SK-N-SH treated with all-trans-retinoic acid at 6 μM for 48 hours (cell line): ENCODE data around the gene SHE.

Experiments
- ATAC-seq: fragments of 200-7000 bp; cut with Tn5 transposase; 3 replicates; pipeline ENCODE4 v1.9.1; 2020; ENCODE audit warnings: mild to moderate bottlenecking, moderate library complexity
- ARNTL ChIP-seq: fragments of 450-650 bp; formaldehyde crosslinking; IDR thresholded peaks from 2 replicates; pipeline ENCODE4 v1.5.0; 2020; ENCODE audit warnings: low read depth, mild to moderate bottlenecking, moderate library complexity, borderline replicate concordance
- BACH2 ChIP-seq: fragments of 250-450 bp; sonication (Bioruptor Pico); IDR thresholded peaks from 2 replicates; pipeline ENCODE4 v1.9.0; 2021; ENCODE audit warnings: mild to moderate bottlenecking, borderline replicate concordance
- ISL1 ChIP-seq: fragments of 250-450 bp; sonication (Bioruptor Pico); IDR thresholded peaks from 2 replicates; pipeline ENCODE4 v2.1.2; 2022; ENCODE audit warnings: mild to moderate bottlenecking, moderate library complexity
- OSR1 ChIP-seq: fragments of 250-450 bp; sonication (Bioruptor Pico); IDR thresholded peaks from 2 replicates; pipeline ENCODE4 v1.8.0; 2022; ENCODE audit warnings: moderate library complexity, mild to moderate bottlenecking, inconsistent platforms
- PPARA ChIP-seq: fragments of 250-450 bp; sonication (Bioruptor Pico); IDR thresholded peaks from 2 replicates; pipeline ENCODE4 v1.5.0; 2020; ENCODE audit warnings: mild to moderate bottlenecking, borderline replicate concordance
- SNAI2 ChIP-seq: fragments of 250-450 bp; sonication (Bioruptor Pico); IDR thresholded peaks from 2 replicates; pipeline ENCODE4 v1.5.0; 2020; ENCODE audit warnings: mild to moderate bottlenecking, moderate library complexity
- TOX ChIP-seq: fragments of 250-450 bp; sonication (Bioruptor Pico); IDR thresholded peaks from 2 replicates; pipeline ENCODE4 v1.8.0; 2021; ENCODE audit warnings: mild to moderate bottlenecking, moderate library complexity, borderline replicate concordance
- ZC3H10 ChIP-seq: fragments of 250-450 bp; sonication (Bioruptor Pico); IDR thresholded peaks from 2 replicates; pipeline ENCODE4 v1.5.1; 2021; ENCODE audit warnings: mild to moderate bottlenecking, moderate library complexity
- ZFP30 ChIP-seq: fragments of 450-650 bp; formaldehyde crosslinking; IDR thresholded peaks from 2 replicates; pipeline ENCODE4 v1.5.0; 2022; ENCODE audit warnings: mild to moderate bottlenecking, moderate library complexity
- ZNF70 ChIP-seq: fragments of 450-650 bp; formaldehyde crosslinking; IDR thresholded peaks from 2 replicates; pipeline ENCODE4 v1.5.0; 2020; ENCODE audit warnings: mild to moderate bottlenecking, moderate library complexity
- TF ChIP-seq, protein P1 (sequence below): fragments of 250-450 bp; sonication (Bioruptor Pico); IDR thresholded peaks from 2 replicates; pipeline ENCODE4 v1.8.0; 2021; ENCODE audit warnings: low read depth, mild to moderate bottlenecking, moderate library complexity, borderline replicate concordance
- TF ChIP-seq, protein P2 (sequence below): fragments of 250-450 bp; sonication (Bioruptor Pico); IDR thresholded peaks from 2 replicates; pipeline ENCODE4 v1.5.1; 2020; ENCODE audit warnings: low read depth, mild to moderate bottlenecking, moderate library complexity
- TF ChIP-seq, protein P3 (sequence below): fragments of 250-450 bp; sonication (Bioruptor Pico); IDR thresholded peaks from 2 replicates; pipeline ENCODE4 v1.8.0; 2020; ENCODE audit warnings: mild to moderate bottlenecking, moderate library complexity, borderline replicate concordance
- TF ChIP-seq, protein P4 (sequence below): fragments of 250-450 bp; sonication (Bioruptor Pico); IDR thresholded peaks from 2 replicates; pipeline ENCODE4 v1.5.1; 2021; ENCODE audit warnings: mild to moderate bottlenecking, moderate library complexity

The SHE gene

DNA sequence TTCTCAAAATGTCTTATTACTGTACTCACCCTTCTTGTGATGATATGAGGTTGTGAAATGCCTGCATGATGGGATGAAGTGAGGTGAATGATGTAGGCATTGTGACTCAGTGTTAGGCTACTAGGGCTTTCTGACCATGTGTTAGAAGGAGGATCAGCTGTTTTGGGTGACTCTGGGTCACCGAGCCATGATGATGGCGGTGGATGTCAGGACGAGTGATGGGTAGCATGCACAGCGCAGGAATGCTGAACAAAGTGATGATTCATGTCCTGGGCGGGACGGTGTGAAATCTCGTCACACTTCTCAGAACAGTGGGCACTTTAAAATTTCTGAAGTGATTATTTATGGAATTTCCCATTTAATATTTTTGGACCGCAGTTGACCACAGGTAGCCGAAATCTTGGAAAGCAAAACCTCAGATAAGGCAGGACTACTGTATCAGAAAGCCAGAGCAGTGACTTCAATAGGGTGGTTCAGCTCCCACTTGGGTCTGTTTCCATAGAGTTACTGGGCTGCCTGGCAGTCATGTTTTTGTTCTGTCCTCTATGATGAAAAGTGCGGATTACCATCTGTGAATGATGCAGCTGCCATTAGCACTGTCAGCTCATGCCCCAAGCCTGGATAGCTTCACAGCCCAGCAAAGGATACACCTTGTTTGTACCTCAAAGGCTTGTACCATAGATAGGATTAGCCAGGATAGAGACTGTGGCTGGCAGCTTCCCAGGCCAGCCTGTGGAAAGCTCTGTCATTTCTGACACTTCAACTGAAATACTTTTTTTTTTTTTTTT, 70.4 kb downstream of the SHE start:
- ATAC-seq, result peak; percentile 55
- no peak for TF ChIP-seq OSR1 (CRISPR knock-in tag)

DNA sequence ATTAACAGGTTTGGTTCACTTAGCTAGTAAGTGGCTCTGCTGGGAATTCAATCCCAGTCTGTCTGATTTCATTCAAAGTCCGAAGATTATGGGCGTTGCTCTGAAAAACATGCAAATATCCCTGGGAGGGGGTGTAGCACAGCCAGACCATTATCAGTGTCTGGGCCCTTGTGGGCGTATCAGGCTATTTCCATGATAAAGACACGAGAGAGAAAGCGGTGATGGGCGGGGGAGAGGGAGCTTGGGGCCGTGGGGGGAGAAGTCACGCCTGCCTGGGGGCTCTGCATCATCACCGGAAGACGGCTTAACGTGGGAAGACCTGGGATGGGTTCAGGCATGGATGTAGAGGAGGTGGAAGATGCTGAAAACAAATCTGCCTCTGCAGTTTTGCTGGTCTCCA, 71.3 kb downstream of the SHE start:
- ATAC-seq, result no peak

DNA sequence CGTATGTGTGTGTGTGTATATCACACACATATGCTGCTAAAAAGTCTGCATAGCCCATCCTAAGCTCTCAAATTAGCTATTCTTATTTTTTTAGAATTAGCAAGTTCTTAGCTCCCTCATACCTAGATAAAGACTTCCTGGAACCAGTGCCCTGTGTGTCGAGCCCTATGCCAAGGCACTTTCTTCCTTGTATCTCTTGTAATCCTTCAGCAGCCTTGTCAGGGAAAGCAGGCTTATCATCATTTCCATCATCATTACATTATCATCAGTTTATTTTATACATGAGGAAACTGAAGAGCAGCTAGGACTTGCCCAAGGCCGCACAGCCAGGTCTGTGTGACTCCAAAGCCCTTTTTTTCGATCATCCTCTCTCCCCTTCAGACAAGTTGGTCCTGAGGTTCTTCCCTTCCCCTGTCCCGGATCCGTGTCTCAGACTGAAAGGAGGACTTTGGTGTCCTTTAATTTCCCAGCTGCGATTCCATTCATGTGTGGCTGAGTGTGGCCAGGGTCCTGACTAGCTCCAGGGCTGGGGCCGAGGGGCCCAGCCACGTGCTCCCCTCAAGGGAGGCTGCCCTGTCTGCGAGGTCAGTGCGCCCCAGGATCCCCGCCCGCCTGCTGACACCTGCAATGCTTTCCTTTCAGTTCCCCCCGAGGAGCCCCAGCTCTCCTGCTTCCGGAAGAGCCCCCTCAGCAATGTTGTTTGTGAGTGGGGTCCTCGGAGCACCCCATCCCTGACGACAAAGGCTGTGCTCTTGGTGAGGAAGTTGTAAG, 72.2 kb downstream of the SHE start:
- ATAC-seq, result no peak
- TF ChIP-seq SNAI2 (CRISPR knock-in tag), result no peak
- TF ChIP-seq OSR1 (CRISPR knock-in tag), result no peak
- TF ChIP-seq ZNF70, result no peak
- TF ChIP-seq ARNTL (CRISPR knock-in tag), result no peak
- TF ChIP-seq ZC3H10, result no peak
- no peak for TF ChIP-seq ISL1 (CRISPR knock-in tag)
- no peak for TF ChIP-seq ZFP30 (CRISPR knock-in tag)
- TF ChIP-seq, protein P1, sequence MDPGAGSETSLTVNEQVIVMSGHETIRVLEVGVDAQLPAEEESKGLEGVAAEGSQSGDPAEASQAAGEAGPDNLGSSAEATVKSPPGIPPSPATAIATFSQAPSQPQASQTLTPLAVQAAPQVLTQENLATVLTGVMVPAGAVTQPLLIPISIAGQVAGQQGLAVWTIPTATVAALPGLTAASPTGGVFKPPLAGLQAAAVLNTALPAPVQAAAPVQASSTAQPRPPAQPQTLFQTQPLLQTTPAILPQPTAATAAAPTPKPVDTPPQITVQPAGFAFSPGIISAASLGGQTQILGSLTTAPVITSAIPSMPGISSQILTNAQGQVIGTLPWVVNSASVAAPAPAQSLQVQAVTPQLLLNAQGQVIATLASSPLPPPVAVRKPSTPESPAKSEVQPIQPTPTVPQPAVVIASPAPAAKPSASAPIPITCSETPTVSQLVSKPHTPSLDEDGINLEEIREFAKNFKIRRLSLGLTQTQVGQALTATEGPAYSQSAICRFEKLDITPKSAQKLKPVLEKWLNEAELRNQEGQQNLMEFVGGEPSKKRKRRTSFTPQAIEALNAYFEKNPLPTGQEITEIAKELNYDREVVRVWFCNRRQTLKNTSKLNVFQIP (CRISPR knock-in tag), result no peak
- TF ChIP-seq, protein P2, sequence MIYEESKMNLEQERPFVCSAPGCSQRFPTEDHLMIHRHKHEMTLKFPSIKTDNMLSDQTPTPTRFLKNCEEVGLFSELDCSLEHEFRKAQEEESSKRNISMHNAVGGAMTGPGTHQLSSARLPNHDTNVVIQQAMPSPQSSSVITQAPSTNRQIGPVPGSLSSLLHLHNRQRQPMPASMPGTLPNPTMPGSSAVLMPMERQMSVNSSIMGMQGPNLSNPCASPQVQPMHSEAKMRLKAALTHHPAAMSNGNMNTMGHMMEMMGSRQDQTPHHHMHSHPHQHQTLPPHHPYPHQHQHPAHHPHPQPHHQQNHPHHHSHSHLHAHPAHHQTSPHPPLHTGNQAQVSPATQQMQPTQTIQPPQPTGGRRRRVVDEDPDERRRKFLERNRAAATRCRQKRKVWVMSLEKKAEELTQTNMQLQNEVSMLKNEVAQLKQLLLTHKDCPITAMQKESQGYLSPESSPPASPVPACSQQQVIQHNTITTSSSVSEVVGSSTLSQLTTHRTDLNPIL, result no peak
- TF ChIP-seq TOX (CRISPR knock-in tag), result no peak

More for the DNA sequence above, 71.3 kb downstream of the SHE start:
- TF ChIP-seq PPARA, result no peak
- TF ChIP-seq, protein P2, result no peak
- TF ChIP-seq BACH2 (CRISPR knock-in tag), result no peak
- TF ChIP-seq, protein P3, sequence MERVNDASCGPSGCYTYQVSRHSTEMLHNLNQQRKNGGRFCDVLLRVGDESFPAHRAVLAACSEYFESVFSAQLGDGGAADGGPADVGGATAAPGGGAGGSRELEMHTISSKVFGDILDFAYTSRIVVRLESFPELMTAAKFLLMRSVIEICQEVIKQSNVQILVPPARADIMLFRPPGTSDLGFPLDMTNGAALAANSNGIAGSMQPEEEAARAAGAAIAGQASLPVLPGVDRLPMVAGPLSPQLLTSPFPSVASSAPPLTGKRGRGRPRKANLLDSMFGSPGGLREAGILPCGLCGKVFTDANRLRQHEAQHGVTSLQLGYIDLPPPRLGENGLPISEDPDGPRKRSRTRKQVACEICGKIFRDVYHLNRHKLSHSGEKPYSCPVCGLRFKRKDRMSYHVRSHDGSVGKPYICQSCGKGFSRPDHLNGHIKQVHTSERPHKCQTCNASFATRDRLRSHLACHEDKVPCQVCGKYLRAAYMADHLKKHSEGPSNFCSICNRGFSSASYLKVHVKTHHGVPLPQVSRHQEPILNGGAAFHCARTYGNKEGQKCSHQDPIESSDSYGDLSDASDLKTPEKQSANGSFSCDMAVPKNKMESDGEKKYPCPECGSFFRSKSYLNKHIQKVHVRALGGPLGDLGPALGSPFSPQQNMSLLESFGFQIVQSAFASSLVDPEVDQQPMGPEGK (CRISPR knock-in tag), result no peak
- TF ChIP-seq, protein P4, sequence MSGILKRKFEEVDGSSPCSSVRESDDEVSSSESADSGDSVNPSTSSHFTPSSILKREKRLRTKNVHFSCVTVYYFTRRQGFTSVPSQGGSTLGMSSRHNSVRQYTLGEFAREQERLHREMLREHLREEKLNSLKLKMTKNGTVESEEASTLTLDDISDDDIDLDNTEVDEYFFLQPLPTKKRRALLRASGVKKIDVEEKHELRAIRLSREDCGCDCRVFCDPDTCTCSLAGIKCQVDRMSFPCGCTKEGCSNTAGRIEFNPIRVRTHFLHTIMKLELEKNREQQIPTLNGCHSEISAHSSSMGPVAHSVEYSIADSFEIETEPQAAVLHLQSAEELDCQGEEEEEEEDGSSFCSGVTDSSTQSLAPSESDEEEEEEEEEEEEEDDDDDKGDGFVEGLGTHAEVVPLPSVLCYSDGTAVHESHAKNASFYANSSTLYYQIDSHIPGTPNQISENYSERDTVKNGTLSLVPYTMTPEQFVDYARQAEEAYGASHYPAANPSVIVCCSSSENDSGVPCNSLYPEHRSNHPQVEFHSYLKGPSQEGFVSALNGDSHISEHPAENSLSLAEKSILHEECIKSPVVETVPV (CRISPR knock-in tag), result no peak
